Cerebellar cortex (tissue), 1 donor: ENCODE measurements around the gene CDC123.
"Not testable (repeated sequence)": the region's sequence is repeated elsewhere in the genome, so short reads cannot be mapped to it uniquely, and the experiment has no call there.

Experiments used
- DNase-seq: peaks from one replicate; pipeline ENCODE4 v3.0.0-alpha.2; 2015; ENCODE audit warnings: low spot score

CDC123 gene

GRCh38 chr10:12191715-12192114 is 4.3 kb upstream of the CDC123 start:
- no peak for DNase-seq

GRCh38 chr10:12193193-12193592 is 2.8 kb upstream of the CDC123 start:
- DNase-seq, result no peak

GRCh38 chr10:12194752-12195271 is 1.2 kb upstream of the CDC123 start:
- peak; percentile 33 for DNase-seq

- no peak for DNase-seq
These were observed 746 bp upstream of the CDC123 start for GRCh38 chr10:12195281-12195602.

GRCh38 chr10:12196531-12197211 is 683 bp downstream of the CDC123 start:
- DNase-seq, result no peak

GRCh38 chr10:12198156-12198555 is 2.2 kb downstream of the CDC123 start:
- DNase-seq, result no peak

GRCh38 chr10:12200850-12201249 is 4.9 kb downstream of the CDC123 start:
- no peak for DNase-seq

GRCh38 chr10:12201543-12201942 is 5.6 kb downstream of the CDC123 start:
- no peak for DNase-seq

GRCh38 chr10:12202226-12202625 is 6.2 kb downstream of the CDC123 start:
- DNase-seq, result no peak

GRCh38 chr10:12205082-12205481 is 9.1 kb downstream of the CDC123 start:
- no peak for DNase-seq

GRCh38 chr10:12207114-12207513 is 11.1 kb downstream of the CDC123 start:
- no peak for DNase-seq

GRCh38 chr10:12208460-12208859 is 12.5 kb downstream of the CDC123 start:
- DNase-seq, result no peak

- DNase-seq, result no peak
These were observed 16.5 kb downstream of the CDC123 start for GRCh38 chr10:12212454-12212853.

GRCh38 chr10:12213621-12214020 is 17.6 kb downstream of the CDC123 start:
- DNase-seq, result no peak

GRCh38 chr10:12214093-12214492 is 18.1 kb downstream of the CDC123 start:
- DNase-seq, result no peak

- DNase-seq, result peak; percentile 61
These were observed 18.8 kb downstream of the CDC123 start for GRCh38 chr10:12214763-12215218.

- DNase-seq, result no peak
These were observed 23.0 kb downstream of the CDC123 start for GRCh38 chr10:12218991-12219390.

- DNase-seq, result no peak
These were observed 25.6 kb downstream of the CDC123 start for GRCh38 chr10:12221323-12222298.

GRCh38 chr10:12225444-12225843 is 29.5 kb downstream of the CDC123 start:
- DNase-seq, result no peak

- DNase-seq, result not testable (repeated sequence)
These were observed 30.4 kb downstream of the CDC123 start for GRCh38 chr10:12226438-12226837.

- no peak for DNase-seq
These were observed 32.9 kb downstream of the CDC123 start for GRCh38 chr10:12228851-12229250.

GRCh38 chr10:12234687-12235086 is 38.7 kb downstream of the CDC123 start:
- DNase-seq, result not testable (repeated sequence)

- DNase-seq, result no peak
These were observed 39.2 kb downstream of the CDC123 start for GRCh38 chr10:12235116-12235694.
